HFF-Myc (cell line): ENCODE results near the gene SGSM1.

ENCODE experiments used
- DNase-seq: peaks from one replicate; pipeline ENCODE4 v3.0.0-alpha.2; 2011; ENCODE audit warnings: low read depth; ENCODE audit errors: extremely low read depth
- H3K4me3 ChIP-seq: replicated peaks from 2 replicates; pipeline ENCODE4 v1.5.1; 2011; ENCODE audit warnings: low read depth, mild to moderate bottlenecking, control low read depth, low read length
- CTCF ChIP-seq: IDR thresholded peaks from 2 replicates; pipeline ENCODE4 v1.5.1; 2012; ENCODE audit warnings: mild to moderate bottlenecking, low read depth, low read length, control low read depth; ENCODE audit errors: missing control alignments

SGSM1 gene

GRCh38 chr22:24807284-24807950, 1.4 kb downstream of the SGSM1 start:
- no peak overlapping the region for H3K4me3 ChIP-seq
- TF ChIP-seq CTCF = no peak
- no peak for DNase-seq

GRCh38 chr22:24809331-24809730, 3.3 kb downstream of the SGSM1 start:
- DNase-seq = no peak
- H3K4me3 ChIP-seq = no peak overlapping the region
- TF ChIP-seq CTCF = no peak

- TF ChIP-seq CTCF = no peak
- H3K4me3 ChIP-seq = no peak overlapping the region
- no peak for DNase-seq
Measured at GRCh38 chr22:24810043-24810749, 4.2 kb downstream of the SGSM1 start.

- H3K4me3 ChIP-seq = no peak overlapping the region
- TF ChIP-seq CTCF = no peak
- no peak for DNase-seq
Measured at GRCh38 chr22:24812950-24813775, 7.2 kb downstream of the SGSM1 start.

- TF ChIP-seq CTCF = no peak
- DNase-seq = no peak
- no peak overlapping the region for H3K4me3 ChIP-seq
Measured at GRCh38 chr22:24813861-24814770, 8.1 kb downstream of the SGSM1 start.

GRCh38 chr22:24816806-24817205, 10.8 kb downstream of the SGSM1 start:
- H3K4me3 ChIP-seq = no peak overlapping the region
- no peak for TF ChIP-seq CTCF
- no peak for DNase-seq
